ENCODE data around the gene FKBP6. TPM values are rescaled to one million over a fixed set of nuclear protein-coding genes. Genes with fewer than 3 reads are reported as not detected.

The FKBP6 gene, protein sequence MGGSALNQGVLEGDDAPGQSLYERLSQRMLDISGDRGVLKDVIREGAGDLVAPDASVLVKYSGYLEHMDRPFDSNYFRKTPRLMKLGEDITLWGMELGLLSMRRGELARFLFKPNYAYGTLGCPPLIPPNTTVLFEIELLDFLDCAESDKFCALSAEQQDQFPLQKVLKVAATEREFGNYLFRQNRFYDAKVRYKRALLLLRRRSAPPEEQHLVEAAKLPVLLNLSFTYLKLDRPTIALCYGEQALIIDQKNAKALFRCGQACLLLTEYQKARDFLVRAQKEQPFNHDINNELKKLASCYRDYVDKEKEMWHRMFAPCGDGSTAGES
- not detected in 2 replicates for total RNA-seq

DNA sequence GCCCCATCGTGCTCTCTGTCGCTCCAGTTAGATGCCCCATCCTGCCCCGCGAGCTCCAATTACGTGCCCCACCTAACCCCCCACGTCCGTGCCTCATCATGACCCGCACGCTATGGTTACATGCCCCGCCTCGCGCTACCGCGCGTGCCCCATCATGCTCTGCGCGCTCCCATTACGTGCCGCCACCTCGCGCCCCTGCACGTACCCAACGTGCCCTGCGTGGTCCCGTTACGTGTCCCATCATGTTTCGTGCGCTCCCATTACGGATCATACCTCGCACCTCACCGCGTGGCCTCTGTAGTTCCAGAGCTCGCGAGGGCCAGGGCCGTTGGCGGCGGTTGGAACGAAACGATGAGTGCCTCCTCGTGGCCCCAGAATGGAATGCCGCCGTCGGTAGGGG lies at the start of gene FKBP6, which contains the start of gene TRIM50:
Gene FKBP6, plus strand, starts transcription at position 240 of the 400 bp plus-strand sequence. CDS start 268 bp downstream, outside the sequence.
Gene TRIM50, minus strand, starts transcription at position 161 of the 400 bp plus-strand sequence. CDS start 3,295 bp downstream, outside the sequence.

DNA sequence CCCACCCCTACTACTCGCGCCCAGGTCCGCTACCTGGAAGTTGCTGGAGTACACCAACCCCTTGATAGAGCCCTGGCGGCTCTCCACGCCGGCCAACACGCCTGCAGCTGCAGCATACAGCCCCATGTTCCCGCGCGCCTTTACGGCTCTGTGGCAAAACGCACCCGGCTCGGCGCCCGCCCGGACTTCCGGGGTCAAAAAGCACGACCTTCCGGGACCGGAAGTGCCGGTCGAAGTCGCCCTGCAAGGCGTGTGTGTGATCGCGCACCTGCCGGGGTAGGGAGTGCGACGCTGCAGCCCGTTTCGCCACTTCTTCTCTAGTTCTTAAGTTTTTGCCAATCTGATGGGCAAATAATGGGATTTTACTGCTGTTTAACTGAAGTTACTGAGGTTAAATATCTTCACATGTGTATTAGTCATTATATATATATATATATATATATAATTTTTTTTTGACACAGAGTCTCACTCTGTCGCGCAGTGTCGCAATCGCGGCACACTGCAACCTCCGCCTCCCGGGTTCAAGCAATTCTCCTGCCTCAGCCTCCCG lies 19.2 kb upstream of the FKBP6 start, which contains the start of gene NSUN5:
Gene NSUN5, minus strand, starts transcription at position 162 of the 550 bp plus-strand sequence. Its CDS starts 36 bp downstream, at position 126.

Other genes with a start within 250 kb of the FKBP6 start
- gene SPDYE9, start 242.1 kb upstream of the FKBP6 start, total RNA-seq, result under 0.01 TPM in 1 of 2 replicates, not detected in the other
- 17.4 and 17.7 TPM in 2 replicates for gene NSUN5, start 19.3 kb upstream of the FKBP6 start, total RNA-seq
- gene TRIM50, start 79 bp upstream of the FKBP6 start, total RNA-seq, result not detected in 2 replicates
- 0.58 and 1.3 TPM in 2 replicates for gene FZD9, start 105.6 kb downstream of the FKBP6 start, total RNA-seq
- 50.4 and 61.8 TPM in 2 replicates for gene BAZ1B, start 194.1 kb downstream of the FKBP6 start, total RNA-seq
- 20.2 and 26.0 TPM in 2 replicates for gene BCL7B, start 229.5 kb downstream of the FKBP6 start, total RNA-seq

Data from smooth muscle cell of trachea (primary cell).